Endodermal cell (in vitro differentiated cells): ENCODE measurements around the gene CAMK2D. TPM values are rescaled to one million over a fixed set of nuclear protein-coding genes. Genes with fewer than 3 reads are reported as not detected.

Source experiments
- DNase-seq: peaks from one replicate; pipeline ENCODE4 v3.0.0-alpha.2; 2017
- H3K27ac ChIP-seq: 2 replicates; pipeline ENCODE4 v1.5.1; 2013; ENCODE audit warnings: mild to moderate bottlenecking, low read depth, low read length, moderate library complexity
- H3K27me3 ChIP-seq: 2 replicates; pipeline ENCODE4 v1.6.1; 2013; ENCODE audit warnings: mild to moderate bottlenecking, low read length, moderate library complexity; ENCODE audit not compliant: insufficient read depth, control insufficient read depth, poor library complexity, severe bottlenecking
- H3K36me3 ChIP-seq: 2 replicates; pipeline ENCODE4 v1.7.0; 2013; ENCODE audit warnings: mild to moderate bottlenecking, low read length, moderate library complexity; ENCODE audit not compliant: control insufficient read depth, insufficient read depth
- H3K4me1 ChIP-seq: one replicate; pipeline ENCODE4 v1.7.0; 2013; ENCODE audit warnings: low read length; ENCODE audit not compliant: control insufficient read depth, insufficient read depth
- H3K4me3 ChIP-seq: 2 replicates; pipeline ENCODE4 v1.5.1; 2013; ENCODE audit warnings: mild to moderate bottlenecking, low read length, moderate library complexity
- H3K9ac ChIP-seq: 2 replicates; pipeline ENCODE4 v1.6.1; 2013; ENCODE audit warnings: mild to moderate bottlenecking, low read length, moderate library complexity; ENCODE audit not compliant: poor library complexity, severe bottlenecking; ENCODE audit errors: extremely low read depth
- H3K9me3 ChIP-seq: 2 replicates; pipeline ENCODE4 v1.6.1; 2013; ENCODE audit warnings: mild to moderate bottlenecking, low read length, moderate library complexity; ENCODE audit not compliant: control insufficient read depth
- H3K27ac Mint-ChIP-seq: 2 replicates; pipeline ENCODE4 v1.8.0; 2020; ENCODE audit warnings: mixed read lengths
- H3K27me3 Mint-ChIP-seq: 2 replicates; pipeline ENCODE4 v1.8.0; 2021; ENCODE audit warnings: mild to moderate bottlenecking, mixed read lengths; ENCODE audit not compliant: insufficient read depth
- H3K36me3 Mint-ChIP-seq: 2 replicates; pipeline ENCODE4 v1.8.0; 2020; ENCODE audit warnings: low read depth, mixed read lengths
- H3K4me1 Mint-ChIP-seq: 2 replicates; pipeline ENCODE4 v1.8.0; 2020; ENCODE audit warnings: mixed read lengths
- H3K4me3 Mint-ChIP-seq: 2 replicates; pipeline ENCODE4 v1.8.0; 2020; ENCODE audit warnings: mild to moderate bottlenecking, moderate library complexity, mixed read lengths
- H3K9me3 Mint-ChIP-seq: 2 replicates; pipeline ENCODE4 v1.8.0; 2020; ENCODE audit warnings: mild to moderate bottlenecking, mixed read lengths
- WGBS, 2 experiments: methylation state at CpG; one replicate each; pipeline versions ENCODE4 v1.1.5 to v1.1.7; 2013; ENCODE audit warnings: missing lambda C conversion rate in 2 of 2, mixed read lengths in 1 of 2; ENCODE audit not compliant: insufficient coverage in 1 of 2, insufficient read length in 1 of 2; 5-methylcytosine and 5-hydroxymethylcytosine counted together
- total RNA-seq, 2 donors: library from RNA; stranded (reverse); fragmentation: NEBNext Ultra II Directional in 1 of 2; extraction: Animal tissue kit (Norgen Biotek cat#: 25700) in 1 of 2; gene quantifications; 2 replicates in 1 of 2; 3 replicates in 1 of 2; pipeline ENCODE4 v1.2.1, GENCODE V29; 2021
- TF ChIP-seq, protein P1 (sequence below): fragments of 200-600 bp; sonication (generic); conservative IDR thresholded peaks from 2 replicates; pipeline ENCODE4 v1.5.0; 2021; ENCODE audit warnings: antibody characterized with exemption, mild to moderate bottlenecking

The CAMK2D gene
- total RNA-seq, 2 donors from 2014 or later, result 91.1 to 120 TPM

DNA sequence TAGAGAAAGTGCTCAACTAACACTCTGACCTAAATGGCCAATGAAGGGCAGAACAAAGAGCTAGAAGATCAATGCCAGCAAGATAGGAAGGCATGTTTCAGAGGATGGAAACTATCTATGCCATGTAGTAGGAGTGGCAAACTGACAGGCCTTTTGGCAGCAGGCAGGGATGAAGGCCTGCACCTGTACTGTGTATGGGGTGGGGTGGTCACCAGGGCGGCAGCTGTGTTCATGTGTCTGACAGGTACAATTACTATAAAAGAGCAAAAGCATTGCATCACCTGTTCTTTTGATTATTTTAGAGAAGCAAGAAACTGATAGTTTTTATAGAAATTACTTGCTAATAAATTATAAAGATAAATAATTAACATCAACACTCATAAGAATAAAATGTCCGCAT, 239.1 kb downstream of the CAMK2D start:
- DNase-seq, result no peak
- Histone ChIP-seq H3K9me3 (no peaks in the 10 kb centered on the region), H3K27ac (no peak overlapping the region), H3K4me3 (no peak overlapping the region), H3K36me3 (peaks cover 78% of the 10 kb centered on the region), H3K27me3 (no peaks in the 10 kb centered on the region), H3K4me1 (no peaks in the 10 kb centered on the region), H3K9ac (no peak overlapping the region)
- Mint-ChIP-seq H3K27me3 (no peaks in the 10 kb centered on the region), H3K4me1 (no peaks in the 10 kb centered on the region), H3K9me3 (no peaks in the 10 kb centered on the region), H3K4me3 (no peak overlapping the region), H3K36me3 (peaks cover 34% of the 10 kb centered on the region), H3K27ac (no peak overlapping the region)
- TF ChIP-seq, protein P1, sequence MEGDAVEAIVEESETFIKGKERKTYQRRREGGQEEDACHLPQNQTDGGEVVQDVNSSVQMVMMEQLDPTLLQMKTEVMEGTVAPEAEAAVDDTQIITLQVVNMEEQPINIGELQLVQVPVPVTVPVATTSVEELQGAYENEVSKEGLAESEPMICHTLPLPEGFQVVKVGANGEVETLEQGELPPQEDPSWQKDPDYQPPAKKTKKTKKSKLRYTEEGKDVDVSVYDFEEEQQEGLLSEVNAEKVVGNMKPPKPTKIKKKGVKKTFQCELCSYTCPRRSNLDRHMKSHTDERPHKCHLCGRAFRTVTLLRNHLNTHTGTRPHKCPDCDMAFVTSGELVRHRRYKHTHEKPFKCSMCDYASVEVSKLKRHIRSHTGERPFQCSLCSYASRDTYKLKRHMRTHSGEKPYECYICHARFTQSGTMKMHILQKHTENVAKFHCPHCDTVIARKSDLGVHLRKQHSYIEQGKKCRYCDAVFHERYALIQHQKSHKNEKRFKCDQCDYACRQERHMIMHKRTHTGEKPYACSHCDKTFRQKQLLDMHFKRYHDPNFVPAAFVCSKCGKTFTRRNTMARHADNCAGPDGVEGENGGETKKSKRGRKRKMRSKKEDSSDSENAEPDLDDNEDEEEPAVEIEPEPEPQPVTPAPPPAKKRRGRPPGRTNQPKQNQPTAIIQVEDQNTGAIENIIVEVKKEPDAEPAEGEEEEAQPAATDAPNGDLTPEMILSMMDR, result no peak
- WGBS, 2 experiments, result 100% methylated on average over 2 of the region's 2 CpGs; no CpG with 5 or more reads in 1 of the 2 experiments

DNA sequence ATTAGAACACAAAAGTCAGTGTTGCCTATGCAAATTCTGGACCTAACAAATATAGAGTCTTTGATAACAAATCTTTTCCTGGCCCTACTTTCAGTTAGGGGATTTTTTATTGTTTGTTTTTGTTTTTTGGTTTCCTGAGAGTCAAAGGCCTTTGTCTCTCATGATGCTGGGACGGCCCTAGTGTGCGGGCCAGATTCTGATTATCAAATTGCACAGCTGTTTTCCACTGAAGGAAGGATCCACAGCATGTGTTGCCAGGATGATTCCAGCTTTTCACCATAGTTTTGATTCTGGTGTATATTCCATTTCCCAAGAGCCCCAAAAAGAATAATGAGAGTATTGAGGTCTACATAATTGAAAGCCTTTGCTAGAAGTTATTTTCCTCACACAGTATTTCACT, 248.2 kb downstream of the CAMK2D start:
- no peak overlapping the region for H3K4me3 Mint-ChIP-seq
- H3K36me3 Mint-ChIP-seq, result peaks cover 41% of the 10 kb centered on the region
- no peak overlapping the region for H3K27ac ChIP-seq
- H3K4me1 ChIP-seq, result peaks cover 4% of the 10 kb centered on the region
- TF ChIP-seq, protein P1, result no peak
- no peaks in the 10 kb centered on the region for H3K27me3 ChIP-seq
- H3K9ac ChIP-seq, result no peak overlapping the region
- DNase-seq, result no peak
- H3K4me3 ChIP-seq, result no peak overlapping the region
- H3K4me1 Mint-ChIP-seq, result peaks cover 5% of the 10 kb centered on the region
- H3K27ac Mint-ChIP-seq, result no peak overlapping the region
- no peaks in the 10 kb centered on the region for H3K9me3 Mint-ChIP-seq
- H3K36me3 ChIP-seq, result peaks cover 65% of the 10 kb centered on the region
- H3K27me3 Mint-ChIP-seq, result no peaks in the 10 kb centered on the region
- H3K9me3 ChIP-seq, result no peaks in the 10 kb centered on the region
- WGBS, 2 experiments, result 92 to 97% methylated on average over 2 of the region's 2 CpGs

DNA sequence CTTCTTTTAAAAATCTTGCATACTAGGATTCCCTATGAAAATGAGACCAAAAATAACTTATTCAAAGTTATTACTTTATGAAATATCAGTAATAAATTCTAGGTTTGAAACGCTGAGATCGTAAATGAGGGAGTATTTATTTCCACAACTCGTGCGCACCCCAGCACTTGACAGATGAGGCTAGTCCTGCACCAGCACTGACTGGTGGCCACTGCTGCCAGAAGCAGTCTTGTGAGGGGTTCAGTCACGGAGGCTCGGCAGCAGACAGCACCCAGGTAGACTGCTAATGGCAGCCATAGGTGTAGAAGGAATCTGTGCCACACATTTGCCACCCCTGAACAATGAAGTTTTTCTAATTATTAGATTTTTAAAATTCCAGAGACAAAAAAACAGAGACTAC, 248.7 kb downstream of the CAMK2D start:
- Histone ChIP-seq H3K4me3 (no peak overlapping the region), H3K27ac (no peak overlapping the region), H3K9me3 (no peaks in the 10 kb centered on the region), H3K27me3 (no peaks in the 10 kb centered on the region), H3K4me1 (peaks cover 4% of the 10 kb centered on the region), H3K9ac (no peak overlapping the region), H3K36me3 (peaks cover 62% of the 10 kb centered on the region)
- Mint-ChIP-seq H3K4me3 (no peak overlapping the region), H3K9me3 (no peaks in the 10 kb centered on the region), H3K27me3 (no peaks in the 10 kb centered on the region), H3K27ac (no peak overlapping the region), H3K4me1 (peaks cover 10% of the 10 kb centered on the region), H3K36me3 (peaks cover 44% of the 10 kb centered on the region)
- TF ChIP-seq, protein P1, result no peak
- no peak for DNase-seq
- WGBS, 2 experiments, result 96 to 100% methylated on average over 2 to 6 of the region's 6 CpGs
